UCSD-AML1 (cell line): Measurements from ENCODE around the gene RAB6B.
"Not testable (repeated sequence)": the region's sequence is repeated elsewhere in the genome, so short reads cannot be mapped to it uniquely, and the experiment has no call there.

Experiments
- DNase-seq: peaks from one replicate; lab custom pipeline; 2025; ENCODE audit not compliant: unreplicated experiment; lab: John Stamatoyannopoulos, UW

Gene RAB6B

DNA sequence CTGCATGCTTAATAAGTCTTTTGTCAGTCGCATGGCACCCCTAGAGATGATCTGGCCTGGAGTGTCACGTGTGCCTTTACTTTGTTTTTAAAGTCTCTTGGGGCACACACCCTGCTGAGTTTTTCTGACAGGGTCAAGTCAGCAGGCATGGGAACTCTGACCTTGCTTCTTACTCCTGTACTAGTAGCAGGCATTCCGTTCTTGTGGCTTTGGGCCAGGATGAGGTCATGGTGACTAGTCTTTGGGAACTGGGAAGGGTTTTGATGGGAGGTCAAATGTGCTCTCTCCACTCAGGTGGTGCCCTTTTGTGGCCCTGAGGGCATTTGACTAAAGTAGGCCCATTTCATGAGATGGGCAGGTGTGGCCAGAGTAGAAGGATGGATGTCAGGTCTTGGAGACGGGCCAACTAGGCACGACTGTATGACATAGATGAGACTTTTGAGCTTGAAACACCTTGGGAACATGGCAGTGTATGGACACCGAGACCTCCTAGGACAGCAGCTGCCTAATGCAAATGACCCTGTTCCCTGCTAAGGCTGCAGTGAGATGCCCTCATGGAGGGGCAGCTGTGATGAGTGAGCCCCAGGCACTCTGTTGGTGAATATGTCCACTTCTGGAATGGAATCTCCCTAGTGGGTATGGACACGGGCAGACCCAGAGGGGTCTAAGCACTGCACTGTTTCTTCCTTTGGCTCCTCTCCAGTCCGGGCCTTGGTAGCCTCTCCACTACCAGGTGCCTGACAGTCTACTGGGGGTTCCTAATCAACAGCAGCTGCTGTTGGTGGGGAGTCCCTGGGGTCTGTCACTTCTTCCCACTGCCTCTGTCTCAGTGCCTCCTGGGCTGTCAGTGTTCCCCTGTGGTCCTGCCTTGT is 73.7 kb downstream of the RAB6B start:
- DNase-seq = no peak

DNA sequence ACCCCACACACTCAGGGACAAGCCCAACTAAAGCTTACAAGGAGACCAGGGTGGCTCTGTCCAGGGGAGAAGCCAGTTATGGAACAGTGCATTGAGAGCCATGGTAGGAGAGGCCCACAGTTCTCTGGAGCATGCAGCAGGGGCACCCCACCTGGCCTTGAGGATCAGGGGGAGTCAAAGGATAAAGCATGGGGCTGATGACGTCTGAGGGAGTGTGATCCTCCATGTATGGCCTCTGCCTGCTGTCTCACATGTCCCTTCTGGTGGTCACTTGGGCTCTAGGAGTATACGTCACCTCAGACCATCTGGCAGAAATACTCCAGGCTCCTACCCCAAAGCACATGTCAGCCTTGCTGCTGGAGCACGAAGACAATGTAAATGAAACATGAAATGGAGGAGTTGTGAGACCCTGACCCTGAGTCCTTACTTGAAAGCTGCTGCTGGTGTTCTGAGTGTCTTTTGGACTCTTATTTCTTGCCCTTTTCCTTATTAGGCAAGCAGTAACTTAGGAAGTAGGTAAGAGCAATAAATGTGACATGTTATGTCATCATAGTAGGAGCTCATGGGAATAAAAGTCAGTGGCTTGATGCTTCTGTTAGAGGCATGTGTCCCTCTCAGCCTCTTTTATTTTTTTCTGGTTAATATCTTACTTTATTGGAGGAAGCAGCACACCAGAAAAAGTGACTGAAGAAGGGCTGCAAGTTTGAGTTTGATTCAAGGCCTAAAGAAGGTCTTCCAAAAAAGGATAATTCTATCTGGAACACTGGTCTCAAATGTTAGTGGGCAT is 74.6 kb downstream of the RAB6B start:
- no peak for DNase-seq

DNA sequence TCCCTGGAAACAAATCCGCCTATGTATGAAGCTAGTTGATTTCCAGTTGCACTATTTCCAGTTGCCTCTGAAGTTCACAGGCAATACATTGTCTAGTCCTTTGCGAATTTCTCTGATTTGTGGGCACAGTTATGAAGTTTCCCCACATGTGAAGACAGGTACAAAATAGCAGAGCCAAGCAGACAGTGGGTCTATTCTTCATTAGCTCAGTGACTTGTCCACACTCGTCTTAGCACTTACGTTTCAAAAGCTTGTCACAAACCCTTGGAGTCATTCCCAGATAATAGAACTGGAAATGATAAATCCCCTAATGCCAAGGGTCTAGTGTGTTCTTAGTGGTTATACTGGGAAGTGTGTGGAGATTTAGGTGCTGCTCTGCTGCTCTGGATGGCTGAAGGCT is 75.6 kb downstream of the RAB6B start:
- no peak for DNase-seq

DNA sequence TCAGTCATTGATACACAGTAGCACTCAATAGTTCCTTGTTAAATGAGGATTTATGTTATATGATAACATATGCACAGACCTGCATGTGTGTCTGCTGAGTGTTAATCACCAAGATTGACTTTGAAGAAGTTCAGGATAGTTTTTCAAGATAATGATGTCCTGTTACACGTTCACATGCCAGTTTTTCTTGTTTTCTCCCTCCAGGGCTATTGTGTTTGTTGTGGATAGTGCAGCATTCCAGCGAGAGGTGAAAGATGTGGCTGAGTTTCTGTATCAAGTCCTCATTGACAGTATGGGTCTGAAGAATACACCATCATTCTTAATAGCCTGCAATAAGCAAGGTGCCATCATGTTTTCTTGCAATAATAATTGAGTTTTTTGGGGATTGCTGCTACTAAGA is 80.3 kb downstream of the RAB6B start:
- DNase-seq = no peak

DNA sequence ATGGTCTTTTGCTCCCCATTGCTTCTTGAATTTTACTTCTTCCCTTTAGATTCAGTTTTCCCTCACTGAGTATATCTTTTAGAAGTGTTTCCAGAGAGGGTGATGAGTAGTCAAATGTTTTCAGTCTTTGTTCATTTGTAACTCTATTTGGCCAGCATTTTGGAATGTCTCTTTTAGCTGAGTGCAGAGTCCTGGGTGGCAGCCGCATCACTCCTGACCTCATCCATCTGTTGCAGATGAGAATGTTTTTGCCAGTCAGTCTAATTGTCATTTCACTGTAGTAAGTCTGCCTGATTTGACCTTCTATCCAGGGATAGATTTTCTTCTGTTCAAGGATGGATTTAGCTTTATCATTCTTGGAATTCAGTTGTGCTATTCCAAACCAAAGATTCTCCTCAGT is 82.8 kb downstream of the RAB6B start:
- DNase-seq = no peak

DNA sequence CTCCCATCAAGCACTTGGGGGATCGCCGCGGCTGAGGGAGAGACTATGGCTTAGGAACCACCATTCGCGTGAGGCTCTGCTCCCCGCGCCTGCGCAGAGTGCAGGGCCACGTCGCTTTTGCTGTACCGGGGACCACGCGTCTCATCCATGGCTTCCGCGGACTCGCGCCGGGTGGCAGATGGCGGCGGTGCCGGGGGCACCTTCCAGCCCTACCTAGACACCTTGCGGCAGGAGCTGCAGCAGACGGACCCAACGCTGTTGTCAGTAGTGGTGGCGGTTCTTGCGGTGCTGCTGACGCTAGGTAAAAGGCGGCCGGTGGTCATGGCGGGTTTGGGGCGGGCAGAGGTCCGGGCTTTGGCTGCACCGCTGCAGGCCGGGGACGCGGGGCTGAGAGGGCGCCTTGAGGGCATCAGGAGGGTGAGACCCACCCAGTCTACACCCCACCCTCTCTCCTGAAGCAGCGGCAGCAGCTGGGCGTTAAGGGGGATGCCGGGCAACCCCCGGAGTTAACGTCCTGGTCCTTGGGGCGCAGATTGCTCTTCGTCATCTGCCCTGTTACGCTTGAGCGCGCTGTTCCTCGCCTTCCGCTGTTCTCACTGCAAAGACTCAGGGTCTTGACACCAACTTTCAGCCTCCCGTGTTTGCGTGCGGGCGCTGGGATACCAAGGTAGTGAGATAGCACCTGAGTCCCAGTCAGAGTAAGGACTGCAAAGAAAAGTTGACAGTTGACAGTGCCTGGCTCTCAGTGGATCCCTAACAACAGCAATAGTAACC is 89.8 kb downstream of the RAB6B start, which contains the start of gene SRPRB:
SRPRB (plus strand) TSS at position 114 of the 774 bp plus-strand sequence; CDS start at position 148, 34 bp downstream.
- peak; percentile 91 for DNase-seq

DNA sequence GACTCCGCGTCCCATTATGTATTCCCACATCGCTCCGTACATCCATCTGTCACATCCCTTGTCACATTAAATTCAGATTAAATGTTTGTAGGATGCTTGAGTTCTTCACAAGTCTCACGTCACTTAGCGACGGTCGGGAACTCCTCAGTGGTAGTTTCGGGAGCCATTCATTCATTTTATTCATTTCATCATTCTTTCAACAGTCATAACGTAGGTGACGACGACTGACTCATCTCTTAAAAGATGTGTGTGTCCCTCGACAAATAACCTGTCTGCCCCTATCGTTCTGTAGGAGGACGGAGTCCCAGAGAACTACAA is 90.3 kb downstream of the RAB6B start:
- DNase-seq = no peak

DNA sequence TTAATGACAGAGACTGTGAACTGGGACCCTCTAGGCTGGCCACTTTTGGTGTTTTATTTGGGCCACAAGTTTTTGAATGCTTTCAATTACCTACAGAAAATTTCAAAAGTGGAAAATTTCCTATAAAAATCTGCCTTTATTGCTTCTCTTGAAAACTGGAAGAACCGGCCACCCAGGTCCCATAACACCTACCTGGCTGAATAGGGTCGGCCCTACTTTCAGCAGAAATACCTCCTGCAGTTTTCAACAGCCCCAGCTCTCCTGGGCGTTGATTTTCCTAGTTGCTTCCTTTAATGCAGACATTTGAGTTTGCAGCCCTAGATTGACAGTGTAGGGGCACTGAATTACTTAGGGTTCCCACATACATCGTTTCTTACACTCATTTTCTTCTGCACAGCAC is 90.8 kb downstream of the RAB6B start:
- DNase-seq = no peak

DNA sequence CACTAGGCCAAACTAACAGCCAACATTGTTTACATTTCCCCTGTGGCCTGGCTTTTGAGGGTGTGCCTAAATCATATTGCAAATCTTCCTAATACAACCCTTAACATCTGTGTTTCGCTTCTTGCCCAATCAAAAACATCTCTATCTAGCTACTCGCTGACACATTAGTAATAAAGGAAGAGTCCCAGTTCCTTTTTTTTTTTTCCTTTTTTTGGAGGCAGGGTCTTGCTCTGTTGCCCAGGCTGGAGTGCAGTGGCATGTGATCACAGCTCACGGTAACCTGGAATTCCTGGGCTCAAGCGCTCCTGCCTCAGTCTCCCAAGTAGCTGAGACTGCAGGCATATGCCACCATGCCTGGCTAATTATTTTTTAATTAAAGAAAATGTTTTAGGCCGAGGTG is 92.2 kb downstream of the RAB6B start:
- no peak for DNase-seq

DNA sequence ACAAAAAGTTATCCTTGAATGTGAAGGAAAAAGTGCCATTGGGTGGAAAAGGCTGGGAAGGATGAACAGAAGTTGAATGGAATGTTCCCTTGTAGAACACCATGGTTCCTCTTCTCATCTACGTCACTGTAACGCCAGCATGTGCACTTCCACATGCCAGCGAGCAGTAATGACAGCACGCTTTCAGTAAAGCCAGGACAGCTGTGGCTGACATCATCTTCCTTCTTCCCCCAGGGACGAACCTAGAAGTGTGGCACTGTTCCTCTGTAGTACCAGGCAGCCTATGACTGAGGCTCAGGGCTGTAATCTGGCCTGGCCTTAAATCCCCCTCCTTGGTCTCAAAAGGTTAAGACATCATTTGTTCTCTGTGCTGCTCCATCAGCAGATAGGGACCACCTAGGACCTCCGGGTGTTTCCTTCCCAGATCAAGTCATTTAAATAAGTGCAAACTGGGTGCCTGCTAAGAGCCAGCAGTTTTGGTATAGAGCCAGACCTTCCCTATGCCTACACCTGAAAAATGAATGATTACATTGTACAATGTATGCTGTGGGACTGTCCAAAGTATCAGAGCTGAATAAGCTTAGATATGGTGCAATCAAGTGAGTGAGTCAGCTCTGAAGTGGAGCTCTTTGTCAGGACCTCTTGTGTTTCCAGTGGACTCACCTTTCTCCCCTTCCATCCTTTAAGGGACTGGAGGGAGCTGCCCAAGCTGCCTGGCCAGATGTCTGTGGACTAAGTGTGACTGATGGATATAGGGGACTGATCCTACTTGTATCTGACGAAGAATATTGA is 95.7 kb downstream of the RAB6B start:
- no peak for DNase-seq

DNA sequence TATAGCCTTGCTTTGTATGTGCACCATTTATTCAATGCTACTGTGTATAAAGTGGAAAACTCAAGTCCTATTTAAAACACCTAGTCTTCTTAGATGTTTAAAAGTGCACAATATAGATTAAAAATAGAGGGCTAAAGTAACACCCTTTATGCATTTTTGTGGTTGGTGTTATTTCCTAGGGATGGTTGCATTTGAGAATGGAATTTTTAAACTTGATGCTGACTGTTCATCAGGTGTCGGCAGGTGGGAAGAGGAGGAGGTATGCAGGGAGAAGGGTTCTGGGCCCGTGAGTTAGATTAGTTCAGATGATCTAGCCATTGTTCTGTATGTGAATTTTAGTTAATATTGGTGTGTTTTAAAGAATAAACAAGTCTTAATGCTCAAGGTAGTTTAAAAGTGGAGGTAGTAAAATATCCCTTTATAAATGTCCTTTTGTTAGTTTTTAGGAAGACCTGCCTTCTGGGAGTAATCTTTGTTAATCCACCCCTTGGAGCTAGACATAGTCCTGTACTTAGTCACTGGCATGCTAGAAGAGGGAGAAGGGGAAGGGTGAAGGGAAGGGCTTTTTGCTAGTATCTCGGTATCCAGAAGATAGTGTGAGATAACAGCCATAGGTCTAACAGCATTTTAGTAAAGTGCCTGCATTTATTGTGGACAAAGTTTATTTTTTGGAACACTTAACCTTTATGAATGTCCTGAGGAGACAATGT is 98.1 kb downstream of the RAB6B start:
- DNase-seq = no peak

DNA sequence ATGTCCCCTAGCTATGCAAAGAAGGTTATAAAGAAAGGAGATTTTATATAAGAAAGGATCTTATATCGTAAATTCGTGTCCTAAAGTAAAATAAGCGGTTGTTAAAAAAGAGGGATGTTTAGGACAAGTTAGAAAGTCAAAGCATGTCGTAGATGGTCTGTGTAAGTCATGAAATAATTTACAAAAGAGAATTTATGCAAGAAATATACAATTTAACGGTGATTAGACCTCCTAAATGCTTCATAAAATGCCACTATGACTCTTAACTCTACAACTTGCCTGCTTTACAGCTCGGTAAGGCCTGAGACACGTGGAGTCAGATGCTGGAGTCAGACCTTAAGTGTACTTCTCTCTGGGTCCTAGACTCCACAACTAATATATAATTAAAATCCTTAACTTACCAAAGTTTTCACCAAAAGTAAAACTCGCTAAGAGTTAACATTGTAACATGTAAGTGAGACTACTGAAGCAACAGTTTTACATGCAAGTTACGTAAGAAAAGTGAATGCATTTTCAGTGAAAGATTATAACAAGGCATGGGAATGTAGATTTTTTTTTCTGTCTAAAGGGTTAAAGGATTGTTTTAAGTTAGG is 103.4 kb downstream of the RAB6B start:
- DNase-seq = no peak

DNA sequence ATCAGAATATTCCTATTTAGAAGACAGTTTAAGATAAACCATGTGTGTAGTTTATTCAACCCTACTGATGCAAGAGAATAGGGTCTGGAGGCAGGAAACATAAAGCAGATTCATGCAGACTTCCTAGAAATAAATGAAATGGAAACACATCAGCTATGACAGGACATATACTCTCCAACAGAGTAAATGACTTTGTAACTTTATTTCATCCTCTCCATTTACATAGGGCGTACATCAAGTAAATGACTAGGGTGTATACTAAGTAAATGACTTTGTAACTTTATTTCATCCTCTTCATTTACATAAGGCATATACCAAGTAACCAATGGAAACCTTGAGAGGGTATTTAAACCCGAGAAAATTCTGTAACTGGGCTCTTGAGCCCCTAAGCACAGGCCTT is 107.7 kb downstream of the RAB6B start:
- no peak for DNase-seq

DNA sequence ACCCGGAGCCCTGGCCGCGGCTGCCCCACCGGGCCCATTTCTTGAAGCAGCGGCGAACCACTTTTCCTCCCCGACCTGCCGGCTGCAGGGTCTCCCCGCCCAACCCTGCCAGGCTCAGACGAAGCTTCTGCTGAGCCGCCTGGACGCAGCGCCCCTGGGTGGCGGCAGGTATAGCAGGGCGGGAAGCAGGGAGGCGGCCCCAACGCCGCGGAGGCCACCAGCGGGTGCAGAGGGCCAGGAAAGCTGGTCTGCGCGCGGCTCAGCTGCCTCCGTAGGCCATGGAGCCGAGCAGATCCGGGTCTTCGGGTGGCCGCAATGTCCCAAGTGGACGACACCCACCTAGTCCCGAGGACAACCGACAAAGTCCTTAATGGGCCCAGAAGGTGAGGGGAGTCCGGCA is 111.9 kb downstream of the RAB6B start:
- DNase-seq = no peak

DNA sequence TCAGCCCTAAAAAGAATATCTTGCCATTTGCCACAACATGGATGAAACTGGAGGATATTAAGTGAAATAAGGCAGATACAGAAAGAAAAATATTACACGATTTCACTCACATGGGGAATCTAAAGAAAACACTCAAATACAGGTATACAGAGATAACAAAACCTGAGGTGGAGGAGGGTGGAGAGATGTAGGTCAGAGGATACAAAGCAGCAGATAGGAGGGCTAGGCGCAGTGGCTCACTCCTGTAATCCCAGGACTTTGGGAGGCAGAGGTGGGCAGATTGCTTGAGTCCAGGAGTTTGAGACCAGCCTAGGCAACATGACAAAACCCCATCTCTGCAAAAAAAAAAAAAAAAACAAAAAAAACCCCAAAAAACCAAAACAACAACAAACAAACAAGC is 113.2 kb downstream of the RAB6B start:
- no peak for DNase-seq

DNA sequence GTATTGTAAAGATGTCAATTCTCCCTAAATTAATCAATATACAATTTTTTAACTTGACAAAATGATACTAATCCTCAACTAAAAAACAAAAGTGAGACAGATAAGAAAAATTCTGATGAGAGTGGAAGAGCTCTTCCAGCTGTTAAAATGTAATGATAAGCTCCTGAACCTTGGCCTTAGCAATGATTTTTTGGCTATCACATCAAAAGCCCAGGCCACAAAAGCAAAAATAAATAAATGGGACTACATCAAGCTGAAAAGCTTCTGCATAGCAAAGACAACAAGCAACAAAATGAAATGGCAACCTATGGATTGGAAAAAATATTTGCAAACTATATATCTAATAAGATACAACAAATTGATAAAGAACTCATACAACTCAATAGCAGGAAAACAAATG is 114.1 kb downstream of the RAB6B start:
- DNase-seq = no peak

DNA sequence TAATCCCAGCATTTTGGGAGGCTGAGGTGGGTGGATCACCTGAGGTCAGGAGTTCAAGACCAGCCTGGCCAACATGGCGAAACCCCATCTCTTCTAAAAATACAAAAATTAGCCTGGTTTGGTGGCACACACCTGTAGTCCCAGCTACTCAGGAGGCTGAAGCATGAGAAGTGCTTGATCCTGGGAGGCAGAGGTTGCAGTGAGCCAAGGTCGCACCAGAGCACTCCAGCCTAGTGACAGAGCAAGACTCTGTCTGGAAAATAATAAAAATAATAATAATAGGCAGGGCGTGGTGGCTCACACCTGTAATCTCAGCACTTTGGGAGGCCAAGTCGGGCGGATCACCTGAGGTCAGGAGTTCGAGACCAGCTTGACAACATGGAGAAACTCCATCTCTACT is 114.9 kb downstream of the RAB6B start:
- not testable (repeated sequence) for DNase-seq

DNA sequence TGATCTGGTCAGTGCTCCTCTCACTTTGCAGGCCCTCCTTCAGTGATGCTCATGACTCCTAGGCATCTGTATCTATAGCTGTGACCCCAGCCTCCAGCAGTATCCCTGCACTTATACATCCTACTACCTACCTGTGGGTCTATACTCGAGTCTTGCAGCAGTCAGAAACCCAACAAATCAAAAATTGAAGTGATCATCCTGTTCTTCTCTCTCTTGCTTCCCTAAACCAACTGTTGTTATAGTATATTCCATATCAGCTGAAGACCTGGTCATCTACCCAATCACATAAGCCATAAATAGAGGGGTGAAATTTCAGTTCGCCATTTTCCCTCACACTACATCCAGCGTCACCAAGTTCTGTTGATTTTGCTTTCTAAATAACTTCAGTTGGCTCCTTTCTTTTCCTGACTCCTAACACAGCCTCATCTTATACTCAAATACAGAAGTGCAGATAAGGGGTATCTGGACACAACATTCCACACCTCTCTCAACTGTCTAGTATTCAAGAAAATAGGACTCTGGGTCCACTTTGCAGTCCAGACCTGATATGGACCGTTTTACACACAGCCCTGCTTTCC is 116.0 kb downstream of the RAB6B start:
- no peak for DNase-seq

DNA sequence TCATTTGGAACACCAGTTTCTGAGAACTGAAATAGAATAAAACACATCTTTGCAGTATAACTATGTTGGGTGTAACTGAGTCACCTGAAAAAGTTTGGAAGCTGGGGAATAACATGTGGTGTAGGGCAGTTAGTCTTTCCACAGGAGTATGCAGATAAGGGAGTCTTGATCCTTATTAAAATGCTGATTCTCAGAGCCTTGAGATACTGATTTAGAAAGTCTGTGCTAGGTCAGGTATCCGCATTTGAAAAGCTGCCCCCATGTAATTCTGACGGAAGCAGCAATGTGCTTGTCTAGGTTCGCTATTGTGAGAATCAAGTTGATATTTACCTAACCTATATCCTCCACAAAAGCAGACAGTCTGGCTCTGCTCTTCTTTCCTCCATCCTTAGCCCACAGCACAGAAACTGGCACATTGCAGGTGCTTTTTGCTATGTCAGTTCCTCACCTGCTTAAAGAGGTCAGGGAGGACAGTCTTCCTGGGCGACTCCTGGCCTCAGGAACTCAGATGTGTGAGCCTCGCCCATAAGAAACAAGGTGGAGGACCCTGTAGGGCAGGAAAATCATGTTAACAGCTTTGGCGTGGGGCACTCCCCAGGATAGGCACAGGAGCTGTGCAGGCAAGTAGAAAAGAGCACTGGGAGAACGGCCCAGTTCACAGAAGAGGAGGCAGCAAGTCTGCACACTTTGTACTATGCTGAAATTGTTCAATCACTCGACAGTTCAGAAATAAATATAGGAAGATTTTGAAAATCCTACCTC is 117.7 kb downstream of the RAB6B start:
- DNase-seq = no peak
